K562 (cell line): Measurements from ENCODE around the gene HAS3. TPM values are rescaled to one million over a fixed set of nuclear protein-coding genes. Genes with fewer than 3 reads are reported as not detected.

Source experiments
- EGR1 ChIP-seq: fragments of 450-650 bp; conservative IDR thresholded peaks from 2 replicates; pipeline ENCODE4 v1.6.1; 2017; ENCODE audit warnings: mild to moderate bottlenecking
- EHMT2 ChIP-seq: fragments of 450-650 bp; IDR thresholded peaks from 2 replicates; pipeline ENCODE4 v1.6.1; 2018; ENCODE audit warnings: antibody characterized with exemption
- HDAC6 ChIP-seq: IDR thresholded peaks from 2 replicates; pipeline ENCODE4 v1.6.1; 2012; ENCODE audit warnings: low read depth, mild to moderate bottlenecking, control low read depth, inconsistent platforms, low read length, moderate library complexity
- HNRNPL ChIP-seq: fragments of 200-400 bp; formaldehyde crosslinking; IDR thresholded peaks from 2 replicates; pipeline ENCODE4 v1.6.1; 2017; ENCODE audit warnings: low read depth, mild to moderate bottlenecking, low read length
- NRF1 ChIP-seq, 2 experiments: fragments of 450-650 bp; IDR thresholded peaks in 1 of 2; conservative IDR thresholded peaks in 1 of 2; 2 replicates each; pipeline ENCODE4 v1.6.1; 2014; ENCODE audit warnings: mild to moderate bottlenecking in 2 of 2
- RHOXF2B ChIP-seq: fragments of 250-450 bp; sonication (Bioruptor Pico); conservative IDR thresholded peaks from 2 replicates; pipeline ENCODE4 v1.5.1; 2021
- SAP30 ChIP-seq: fragments of 200-600 bp; sonication (generic); IDR thresholded peaks from 2 replicates; pipeline ENCODE4 v1.6.1; 2012; ENCODE audit warnings: borderline replicate concordance, low read depth, mild to moderate bottlenecking, moderate library complexity, low read length, control low read depth, inconsistent platforms; ENCODE audit not compliant: insufficient read depth, poor library complexity, severe bottlenecking
- SIX5 ChIP-seq, 2 experiments: IDR thresholded peaks; 2 replicates each; pipeline ENCODE4 v1.6.1; 2011; ENCODE audit warnings: low read length in 2 of 2, borderline replicate concordance in 1 of 2, low read depth in 1 of 2, mild to moderate bottlenecking in 1 of 2, moderate library complexity in 1 of 2; ENCODE audit not compliant: insufficient read depth in 1 of 2
- SNIP1 ChIP-seq: fragments of 450-650 bp; IDR thresholded peaks from 2 replicates; pipeline ENCODE4 v1.7.1; 2017; ENCODE audit warnings: low read depth, mild to moderate bottlenecking
- TEAD4 ChIP-seq, 2 experiments: sonication (generic) in 1 of 2; formaldehyde crosslinking in 1 of 2; IDR thresholded peaks; 2 replicates each; pipeline versions ENCODE4 v1.6.1 to v1.8.0; 2012 to 2022; ENCODE audit warnings: borderline replicate concordance in 1 of 2, inconsistent platforms in 1 of 2, low read length in 1 of 2, mild to moderate bottlenecking in 1 of 2, missing genetic modification reagents in 1 of 2
- YBX1 ChIP-seq: fragments of 450-650 bp; IDR thresholded peaks from 2 replicates; pipeline ENCODE4 v1.7.1; 2016; ENCODE audit warnings: mild to moderate bottlenecking
- YY1 ChIP-seq, 3 experiments: IDR thresholded peaks; 2 replicates each; pipeline ENCODE4 v1.6.1; 2011; ENCODE audit warnings: low read length in 2 of 3, mild to moderate bottlenecking in 2 of 3, moderate library complexity in 2 of 3, borderline replicate concordance in 1 of 3, control low read depth in 1 of 3, low read depth in 1 of 3; ENCODE audit not compliant: insufficient read depth in 3 of 3, insufficient replicate concordance in 2 of 3, control insufficient read depth in 1 of 3, insufficient read length in 1 of 3; ENCODE audit errors: extremely low read depth in 1 of 3
- ZNF232 ChIP-seq: sonication (generic); formaldehyde crosslinking; IDR thresholded peaks from 2 replicates; pipeline ENCODE4 v1.8.0; 2022; ENCODE audit warnings: mild to moderate bottlenecking, missing genetic modification reagents
- polyA plus RNA-seq, 8 experiments: library from polyadenylated mRNA; depleted of rRNA in 4 of 8; stranded (reverse) in 5 of 8; unstranded in 3 of 8; fragments of >200 nt; fragmentation: Nextera tagmentation in 2 of 8; fragmentation: Illumina TruSeq in 1 of 8; extraction: Ambion mirVana in 2 of 8; extraction: Trizol in 1 of 8; gene quantifications; 2 replicates each; pipeline versions ENCODE4 v1.2.1 to v1.2.3, GENCODE V29; 2011 to 2014; ENCODE audit warnings: inconsistent platforms in 1 of 8, missing spikeins in 1 of 8
- total RNA-seq, 7 experiments: library from RNA; depleted of rRNA in 6 of 7; stranded (reverse); fragments of >200 nt in 6 of 7; fragmentation: Illumina TruSeq in 2 of 7; extraction: Trizol in 2 of 7; gene quantifications; 2 replicates each; pipeline versions ENCODE4 v1.2.1 to v1.2.3, GENCODE V29; 2011 to 2021; ENCODE audit warnings: low replicate concordance in 1 of 7
- TF ChIP-seq, protein P1 (sequence below), 2 experiments: fragments of 450-650 bp; formaldehyde crosslinking in 1 of 2; IDR thresholded peaks; 2 replicates each; pipeline versions ENCODE4 v1.4.0 to v1.6.1; 2014 to 2020; ENCODE audit warnings: mild to moderate bottlenecking in 2 of 2, borderline replicate concordance in 1 of 2, low read depth in 1 of 2
- TF ChIP-seq, protein P2 (sequence below): fragments of 450-650 bp; formaldehyde crosslinking; IDR thresholded peaks from 2 replicates; pipeline ENCODE4 v1.4.0; 2020; ENCODE audit warnings: mild to moderate bottlenecking
- TF ChIP-seq, protein P3 (sequence below): fragments of 250-450 bp; sonication (Bioruptor Pico); IDR thresholded peaks from 2 replicates; pipeline ENCODE4 v1.9.0; 2021; ENCODE audit warnings: mild to moderate bottlenecking

Gene HAS3
- total and polyA plus RNA-seq, 9 of the 15 experiments (the other 6 are each of a cell fraction or from before 2014, with no cell fraction given): 0.04 to 0.33 (median 0.13) TPM; not detected in 1

DNA sequence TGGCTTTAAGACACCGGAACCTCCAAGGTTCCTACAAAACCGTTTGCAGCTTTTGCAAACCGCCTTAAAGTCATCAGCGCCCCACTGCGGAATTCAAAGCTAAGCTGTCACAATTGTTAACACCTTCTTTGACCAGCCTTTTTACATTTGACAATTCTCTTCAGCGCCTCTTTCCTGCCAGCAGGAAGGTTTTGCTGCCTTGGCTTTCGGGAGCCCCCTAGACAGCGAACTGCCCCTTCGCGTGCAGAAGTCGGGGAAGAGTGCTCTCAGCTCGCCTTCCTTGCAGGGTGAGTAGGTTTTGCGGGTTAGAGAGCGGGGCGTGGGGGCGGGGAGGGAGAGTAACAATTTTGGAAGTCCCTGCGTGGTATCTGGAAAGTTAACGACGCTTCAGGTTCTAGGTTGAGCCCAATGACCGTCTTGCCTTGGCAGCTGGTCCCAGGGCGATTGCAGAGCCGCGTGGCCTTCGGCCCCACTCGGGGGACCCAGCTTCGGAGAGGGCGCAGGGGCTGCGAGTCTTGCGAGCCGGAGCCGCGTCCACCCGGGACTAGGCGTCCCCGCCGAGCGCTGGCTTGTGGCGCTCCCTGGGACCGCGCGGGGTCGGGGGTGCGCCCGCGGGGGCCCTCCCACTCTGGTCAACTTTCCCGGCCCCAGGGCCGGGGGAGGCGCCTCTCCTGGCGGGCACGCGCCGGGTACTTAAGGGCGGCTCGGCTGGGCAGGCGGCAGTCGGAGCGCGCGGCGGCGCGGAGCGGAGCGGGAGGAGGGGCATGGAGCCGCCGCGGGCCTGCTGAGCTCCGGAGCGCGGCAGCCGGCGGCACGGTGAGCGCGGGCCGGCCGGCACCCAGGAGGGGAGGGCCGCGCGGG lies at the start of gene HAS3 (continued):
- peak; percentile 49 for TF ChIP-seq TEAD4 (IDR thresholded peaks at IDR 0.05; ENCODE audit: low read length)
- TF ChIP-seq TEAD4 (CRISPR knock-in tag; IDR thresholded peaks at IDR 0.05; ENCODE audit: borderline replicate concordance): no peak
- TF ChIP-seq SIX5 (IDR thresholded peaks at IDR 0.05; ENCODE audit: borderline replicate concordance in 1 of 2, insufficient read depth in 1 of 2, low read depth in 1 of 2, low read length in 2 of 2): no peak
- no peak for TF ChIP-seq YBX1
- TF ChIP-seq EGR1: peak; percentile 20; the same call in 1 of the 2 replicates
- no peak for TF ChIP-seq EHMT2
- no peak for TF ChIP-seq SNIP1
- TF ChIP-seq, protein P1, sequence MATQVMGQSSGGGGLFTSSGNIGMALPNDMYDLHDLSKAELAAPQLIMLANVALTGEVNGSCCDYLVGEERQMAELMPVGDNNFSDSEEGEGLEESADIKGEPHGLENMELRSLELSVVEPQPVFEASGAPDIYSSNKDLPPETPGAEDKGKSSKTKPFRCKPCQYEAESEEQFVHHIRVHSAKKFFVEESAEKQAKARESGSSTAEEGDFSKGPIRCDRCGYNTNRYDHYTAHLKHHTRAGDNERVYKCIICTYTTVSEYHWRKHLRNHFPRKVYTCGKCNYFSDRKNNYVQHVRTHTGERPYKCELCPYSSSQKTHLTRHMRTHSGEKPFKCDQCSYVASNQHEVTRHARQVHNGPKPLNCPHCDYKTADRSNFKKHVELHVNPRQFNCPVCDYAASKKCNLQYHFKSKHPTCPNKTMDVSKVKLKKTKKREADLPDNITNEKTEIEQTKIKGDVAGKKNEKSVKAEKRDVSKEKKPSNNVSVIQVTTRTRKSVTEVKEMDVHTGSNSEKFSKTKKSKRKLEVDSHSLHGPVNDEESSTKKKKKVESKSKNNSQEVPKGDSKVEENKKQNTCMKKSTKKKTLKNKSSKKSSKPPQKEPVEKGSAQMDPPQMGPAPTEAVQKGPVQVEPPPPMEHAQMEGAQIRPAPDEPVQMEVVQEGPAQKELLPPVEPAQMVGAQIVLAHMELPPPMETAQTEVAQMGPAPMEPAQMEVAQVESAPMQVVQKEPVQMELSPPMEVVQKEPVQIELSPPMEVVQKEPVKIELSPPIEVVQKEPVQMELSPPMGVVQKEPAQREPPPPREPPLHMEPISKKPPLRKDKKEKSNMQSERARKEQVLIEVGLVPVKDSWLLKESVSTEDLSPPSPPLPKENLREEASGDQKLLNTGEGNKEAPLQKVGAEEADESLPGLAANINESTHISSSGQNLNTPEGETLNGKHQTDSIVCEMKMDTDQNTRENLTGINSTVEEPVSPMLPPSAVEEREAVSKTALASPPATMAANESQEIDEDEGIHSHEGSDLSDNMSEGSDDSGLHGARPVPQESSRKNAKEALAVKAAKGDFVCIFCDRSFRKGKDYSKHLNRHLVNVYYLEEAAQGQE (IDR thresholded peaks at IDR 0.05; ENCODE audit: borderline replicate concordance): peak; percentile 79; the same call in 1 of the 2 replicates
- TF ChIP-seq, protein P1 (CRISPR knock-in tag; IDR thresholded peaks at IDR 0.05; ENCODE audit: low read depth): no peak
- peak in 1 of 3 experiments; percentile 11 for TF ChIP-seq YY1 (IDR thresholded peaks at IDR 0.05; ENCODE audit: borderline replicate concordance in 1 of 3, control insufficient read depth in 1 of 3, extremely low read depth in 1 of 3, insufficient read depth in 3 of 3, insufficient read length in 1 of 3, insufficient replicate concordance in 2 of 3, low read depth in 1 of 3, low read length in 2 of 3)
- no peak for TF ChIP-seq RHOXF2B
- no peak for TF ChIP-seq ZNF232
- TF ChIP-seq, protein P2, sequence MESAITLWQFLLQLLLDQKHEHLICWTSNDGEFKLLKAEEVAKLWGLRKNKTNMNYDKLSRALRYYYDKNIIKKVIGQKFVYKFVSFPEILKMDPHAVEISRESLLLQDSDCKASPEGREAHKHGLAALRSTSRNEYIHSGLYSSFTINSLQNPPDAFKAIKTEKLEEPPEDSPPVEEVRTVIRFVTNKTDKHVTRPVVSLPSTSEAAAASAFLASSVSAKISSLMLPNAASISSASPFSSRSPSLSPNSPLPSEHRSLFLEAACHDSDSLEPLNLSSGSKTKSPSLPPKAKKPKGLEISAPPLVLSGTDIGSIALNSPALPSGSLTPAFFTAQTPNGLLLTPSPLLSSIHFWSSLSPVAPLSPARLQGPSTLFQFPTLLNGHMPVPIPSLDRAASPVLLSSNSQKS (CRISPR knock-in tag): no peak
- TF ChIP-seq HNRNPL: peak; percentile 55; the same call in 1 of the 2 replicates
- TF ChIP-seq NRF1 (conservative IDR thresholded peaks at IDR 0.05 in 1 of 2, IDR thresholded peaks at IDR 0.05 in 1 of 2): peak in 1 of 2 experiments; percentile 24; a peak in 1 of 4 replicates
- TF ChIP-seq, protein P3, sequence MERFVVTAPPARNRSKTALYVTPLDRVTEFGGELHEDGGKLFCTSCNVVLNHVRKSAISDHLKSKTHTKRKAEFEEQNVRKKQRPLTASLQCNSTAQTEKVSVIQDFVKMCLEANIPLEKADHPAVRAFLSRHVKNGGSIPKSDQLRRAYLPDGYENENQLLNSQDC: no peak
- TF ChIP-seq HDAC6: no peak
- TF ChIP-seq SAP30: peak; percentile 47
